HCEC 1CT (cell line): ENCODE measurements around the gene FKBP5.
"Not testable (repeated sequence)": the region's sequence is repeated elsewhere in the genome, so short reads cannot be mapped to it uniquely, and the experiment has no call there.

Experiments
- DNase-seq: peaks from one replicate; pipeline ENCODE4 v3.0.0-alpha.2; 2017

Gene FKBP5

DNA sequence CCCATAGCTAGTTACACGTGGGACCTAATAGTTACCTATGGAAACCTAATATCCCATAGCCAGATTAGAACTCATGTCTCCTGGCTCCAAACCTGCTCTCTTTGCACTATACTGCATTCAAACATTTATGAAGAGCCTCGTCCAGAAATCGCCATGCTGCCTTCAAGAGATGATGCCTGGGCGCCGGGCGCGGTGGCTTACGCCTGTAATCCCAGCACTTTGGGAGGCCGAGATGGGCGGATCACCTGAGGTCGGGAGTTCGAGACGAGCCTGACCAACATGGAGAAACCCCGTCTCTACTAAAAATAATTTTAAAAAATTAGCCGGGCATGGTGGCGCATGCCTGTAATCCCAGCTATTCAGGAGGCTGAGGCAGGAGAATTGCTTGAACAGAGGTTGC lies 1.3 kb upstream of the FKBP5 start:
- not testable (repeated sequence) for DNase-seq

DNA sequence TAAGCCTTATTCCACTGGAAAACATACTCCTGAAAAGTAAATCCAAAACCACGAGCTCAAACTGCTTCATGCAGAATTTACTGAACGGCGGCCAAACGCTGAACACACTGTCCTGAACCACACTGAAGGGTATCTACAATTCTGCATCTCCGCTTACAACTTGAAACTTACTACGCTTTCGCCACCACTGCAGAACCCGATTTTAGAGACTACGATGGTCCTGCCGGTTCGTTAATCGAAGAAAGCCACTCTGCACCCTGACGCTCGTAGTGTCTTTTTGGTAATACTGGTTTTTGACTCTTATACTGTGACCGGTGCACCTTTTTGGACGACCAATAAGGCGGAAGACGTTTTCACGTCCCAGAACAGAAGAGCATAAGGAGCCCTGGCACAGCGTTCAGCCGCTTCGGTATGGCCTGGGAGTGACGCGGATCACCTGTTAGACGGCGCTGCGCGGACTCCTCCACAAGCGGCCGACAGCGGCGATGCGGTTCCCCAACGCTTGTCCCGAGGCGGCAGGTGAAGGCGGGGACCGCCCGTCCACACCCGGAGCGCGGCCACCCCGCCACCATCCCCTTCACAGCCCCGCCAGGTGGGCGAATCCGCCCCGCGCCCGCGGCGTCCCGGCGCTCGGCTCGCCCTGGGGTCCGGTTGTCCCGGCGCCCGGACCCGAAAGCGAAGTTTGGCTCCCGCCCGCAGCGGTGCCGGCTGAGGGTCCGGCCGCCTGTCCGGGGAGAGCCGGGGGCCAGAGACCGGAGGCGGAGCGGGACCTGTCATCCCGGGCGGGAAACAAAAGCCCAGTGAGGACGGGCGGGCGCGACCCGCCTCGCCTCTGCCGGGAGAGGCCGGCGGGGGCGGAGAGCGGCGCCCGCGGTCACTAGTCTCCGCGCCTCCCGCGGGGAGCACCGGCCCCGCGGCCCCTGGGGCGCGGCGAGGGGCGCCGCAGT lies 784 bp downstream of the FKBP5 start:
- peak; percentile 45 for DNase-seq

DNA sequence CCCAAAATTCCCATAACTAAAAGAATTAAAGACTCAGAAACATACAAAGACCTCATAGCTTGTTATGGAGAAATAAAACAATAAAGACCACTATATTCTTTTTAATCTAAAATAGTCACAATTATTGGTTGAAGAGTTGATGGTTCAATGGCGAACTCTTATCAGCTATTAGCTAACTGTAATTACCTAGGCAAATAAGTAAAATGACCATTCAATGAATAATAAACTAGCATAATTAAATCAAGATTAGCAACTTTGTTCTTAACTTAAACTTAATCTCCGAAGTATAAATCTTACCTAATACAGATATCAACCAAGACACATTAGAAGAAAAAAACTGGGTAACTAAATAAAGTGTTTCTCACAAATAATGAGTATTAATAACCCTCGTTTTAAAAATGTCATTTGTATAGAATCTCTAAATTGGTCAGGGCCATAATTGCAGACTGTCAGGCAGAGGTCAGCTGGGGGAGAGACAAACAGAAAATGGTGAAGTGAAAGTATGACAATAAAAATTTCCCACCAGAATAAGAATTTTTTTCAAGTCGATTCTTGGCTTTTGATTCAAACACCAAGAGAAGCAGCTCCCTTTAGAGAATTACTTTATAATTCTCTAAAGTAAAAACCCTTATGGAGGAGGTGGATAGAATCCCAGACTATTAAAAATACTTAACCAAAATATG lies 1.7 kb downstream of the FKBP5 start:
- DNase-seq: no peak

DNA sequence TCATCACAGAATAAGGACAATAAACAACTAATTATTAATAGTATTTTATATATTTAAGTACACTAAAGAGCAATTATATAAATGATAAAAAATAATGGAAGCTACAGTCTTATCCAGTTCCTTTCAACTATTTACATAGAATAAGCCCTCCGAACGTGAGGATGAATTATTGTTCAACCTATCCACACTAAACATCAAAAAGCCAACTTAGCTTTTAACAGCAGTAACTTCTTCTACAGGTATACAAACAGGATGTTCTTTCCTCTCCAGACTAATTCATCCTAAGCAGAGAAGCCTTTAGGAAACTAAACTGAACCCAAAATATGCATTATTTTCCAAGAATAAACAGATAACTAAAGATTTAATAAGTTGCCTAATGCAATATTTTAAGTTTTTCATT lies 2.3 kb downstream of the FKBP5 start:
- no peak for DNase-seq

DNA sequence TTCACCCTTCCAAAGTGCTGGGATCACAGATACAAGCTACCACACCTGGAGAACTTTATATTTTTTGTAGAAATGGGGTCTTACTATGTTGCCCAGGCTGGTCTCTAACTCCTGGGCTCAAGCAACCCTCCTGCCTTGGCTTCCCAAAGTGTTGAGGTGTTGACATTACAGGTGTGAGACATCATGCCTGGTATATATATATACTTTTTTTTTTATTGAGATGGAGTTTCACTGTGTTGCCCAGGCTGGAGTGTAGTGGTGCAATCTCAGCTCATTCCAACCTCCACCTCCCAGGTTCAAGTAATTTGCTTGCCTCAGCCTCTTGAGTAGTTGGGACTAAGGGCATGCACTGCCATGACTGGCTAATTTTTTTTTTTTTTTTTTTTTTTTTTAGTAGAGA lies 5.4 kb downstream of the FKBP5 start:
- no peak for DNase-seq

DNA sequence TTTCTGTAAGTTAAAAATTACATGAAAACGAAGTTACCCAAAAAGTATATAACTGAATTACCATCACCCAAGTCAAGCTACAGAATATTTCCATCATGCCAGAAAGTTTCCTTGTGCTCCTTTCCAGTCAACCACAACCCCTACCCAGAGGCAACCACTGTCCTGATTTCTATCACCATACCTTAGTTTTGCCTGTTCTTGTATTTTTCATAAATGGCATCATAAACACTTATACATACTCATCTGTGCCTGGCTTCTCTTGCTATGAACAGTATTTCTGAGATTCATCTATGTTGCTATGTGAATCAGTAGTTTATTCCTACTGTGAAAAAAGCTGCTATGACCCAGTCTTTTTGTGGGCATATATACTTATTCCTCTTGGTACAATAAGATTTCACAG lies 7.4 kb downstream of the FKBP5 start:
- DNase-seq: no peak

DNA sequence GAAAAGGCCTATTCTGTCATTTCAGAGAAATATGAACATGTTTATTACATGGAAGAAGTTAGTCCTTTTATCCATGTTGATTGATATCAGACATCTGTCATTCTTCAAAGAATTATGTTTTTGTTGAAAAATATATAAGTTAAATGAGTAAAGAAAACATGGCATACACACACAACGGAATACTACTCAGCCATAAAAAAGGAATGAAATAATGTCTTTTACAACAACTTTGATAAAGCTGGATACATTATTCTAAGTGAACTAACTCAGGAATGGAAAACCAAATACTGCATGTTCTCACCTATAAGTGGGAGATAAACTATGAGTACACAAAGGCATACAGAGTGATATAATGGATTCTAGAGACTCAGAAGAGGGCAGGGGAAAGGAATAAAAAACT lies 9.3 kb downstream of the FKBP5 start:
- no peak for DNase-seq

DNA sequence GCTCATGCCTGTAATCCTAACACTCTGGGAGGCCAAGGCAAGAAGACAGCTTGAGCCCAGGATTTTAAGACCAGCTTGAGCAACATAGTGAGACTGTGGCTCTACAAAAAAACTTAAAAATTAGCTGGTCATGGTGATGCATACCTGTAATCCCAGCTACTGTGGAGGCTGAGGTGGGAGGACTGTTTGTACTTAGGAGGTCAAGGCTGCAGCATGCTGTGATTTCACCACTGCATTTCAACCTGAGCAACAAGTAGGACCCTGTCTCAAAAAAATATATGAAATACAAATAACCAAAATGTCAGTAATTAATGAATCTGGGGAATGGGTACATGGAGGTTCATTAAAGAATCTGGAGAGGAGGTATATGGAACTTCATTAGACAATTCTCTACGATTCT lies 9.9 kb downstream of the FKBP5 start:
- no peak for DNase-seq

DNA sequence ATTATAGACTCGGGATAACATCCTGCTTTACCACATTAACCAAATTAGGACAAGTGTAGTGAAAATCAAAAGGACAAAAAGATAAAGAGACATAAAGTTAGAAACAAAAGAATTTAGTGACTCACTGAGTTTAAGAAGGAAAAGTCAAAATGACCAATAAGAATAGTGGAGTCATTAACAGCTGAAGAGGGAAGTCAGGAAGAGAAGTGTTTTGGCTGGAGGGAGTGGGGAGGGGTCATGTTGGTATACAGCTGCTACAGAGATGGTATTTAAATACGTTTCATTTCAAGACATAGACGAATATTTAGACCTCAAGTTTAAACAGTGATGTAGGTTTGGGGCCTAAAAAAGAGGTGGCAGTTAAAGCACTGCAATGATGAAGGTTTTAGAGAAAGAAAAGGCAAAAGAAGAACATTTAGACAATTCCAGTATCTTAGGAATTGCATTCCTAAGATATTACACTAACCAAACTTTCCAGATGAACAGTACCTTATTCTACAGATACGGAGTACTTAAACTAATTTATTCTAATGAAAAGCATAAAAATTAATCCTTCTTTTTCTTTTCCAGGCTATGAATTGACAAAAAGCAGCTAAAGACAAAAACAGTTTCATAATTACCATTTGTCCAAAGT lies 10.6 kb downstream of the FKBP5 start:
- DNase-seq: peak; percentile 59

DNA sequence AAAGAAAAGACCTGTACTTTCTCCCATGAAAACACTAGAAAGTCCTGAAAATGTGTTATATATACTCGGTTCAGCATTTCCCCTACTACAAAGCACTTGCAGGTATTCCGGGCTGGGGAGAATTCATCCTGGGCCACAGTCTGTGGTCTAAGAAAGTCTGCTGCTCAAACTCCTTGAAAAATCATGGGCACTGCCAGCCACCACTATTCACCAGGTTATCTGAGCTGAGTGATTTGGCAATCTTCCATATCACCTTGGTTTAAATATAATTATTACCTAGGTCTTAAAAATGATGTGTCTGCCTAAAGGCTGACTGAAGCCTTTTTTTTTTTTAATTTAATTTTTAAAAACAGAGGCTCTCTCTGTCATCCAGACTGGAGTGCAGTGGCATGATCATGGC lies 11.3 kb downstream of the FKBP5 start:
- no peak for DNase-seq

DNA sequence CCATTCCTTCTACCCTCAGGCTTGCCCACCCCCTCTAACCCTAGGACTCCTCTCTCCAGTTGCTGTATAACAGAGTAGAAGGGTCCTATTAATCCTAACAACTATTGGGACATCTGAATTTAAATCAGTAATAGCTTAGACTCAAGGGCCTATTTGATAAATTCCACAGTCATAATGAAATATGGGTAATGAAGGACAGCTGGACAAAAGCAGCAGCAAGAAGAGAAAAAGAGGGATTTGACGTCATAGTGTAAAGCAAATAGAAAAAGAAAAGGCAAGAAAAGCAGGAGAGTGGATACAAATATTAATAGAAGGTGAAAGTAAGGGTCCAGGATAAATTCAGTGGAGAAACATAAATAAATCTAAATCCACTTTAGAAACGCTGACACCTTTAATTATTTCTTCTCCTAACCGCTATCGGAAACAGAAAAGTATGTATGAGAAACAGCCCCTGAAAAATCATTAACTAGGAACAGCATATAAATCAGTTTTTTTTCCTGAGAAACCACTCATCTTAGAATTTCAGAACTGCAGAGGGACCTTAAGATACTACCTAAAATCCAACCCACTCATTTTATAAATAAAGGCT lies 12.8 kb downstream of the FKBP5 start:
- no peak for DNase-seq

DNA sequence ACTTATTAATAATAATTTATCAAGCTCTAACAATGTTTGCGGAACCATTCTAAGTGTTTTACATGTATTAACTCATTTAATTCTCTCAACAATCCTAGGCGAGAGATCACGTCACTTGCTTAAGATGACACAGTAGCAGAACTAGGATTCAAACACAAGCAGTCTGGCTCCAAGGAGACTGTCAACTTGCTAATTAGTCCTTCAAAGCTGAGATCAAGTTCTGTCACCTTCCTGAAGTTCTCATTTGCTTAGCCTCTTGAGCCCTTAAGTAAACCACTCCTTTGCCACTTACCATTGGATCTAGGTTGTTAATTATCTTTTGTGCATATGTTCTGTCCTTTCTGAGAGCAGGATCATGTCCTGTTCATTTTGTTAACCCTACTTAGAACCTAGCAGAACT lies 14.1 kb downstream of the FKBP5 start:
- DNase-seq: no peak

DNA sequence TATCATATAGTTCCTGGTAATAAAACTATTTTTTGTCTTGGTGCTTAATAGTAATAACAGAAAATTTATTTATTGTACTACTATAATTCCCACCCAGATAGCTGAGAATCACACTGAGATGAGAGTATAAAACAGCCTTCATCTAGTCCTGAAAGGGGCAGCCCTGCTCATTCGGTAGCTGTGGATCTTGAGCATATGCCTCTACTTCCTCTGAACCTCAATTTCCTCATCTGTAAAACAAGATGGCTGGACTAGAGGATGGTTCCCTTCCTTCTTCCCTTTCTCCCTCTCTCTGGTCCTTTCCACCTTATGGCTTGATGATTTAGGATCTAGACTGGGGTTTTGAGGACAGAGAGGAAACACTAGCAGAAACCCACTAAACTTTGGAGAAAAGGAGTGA lies 15.0 kb downstream of the FKBP5 start:
- no peak for DNase-seq

DNA sequence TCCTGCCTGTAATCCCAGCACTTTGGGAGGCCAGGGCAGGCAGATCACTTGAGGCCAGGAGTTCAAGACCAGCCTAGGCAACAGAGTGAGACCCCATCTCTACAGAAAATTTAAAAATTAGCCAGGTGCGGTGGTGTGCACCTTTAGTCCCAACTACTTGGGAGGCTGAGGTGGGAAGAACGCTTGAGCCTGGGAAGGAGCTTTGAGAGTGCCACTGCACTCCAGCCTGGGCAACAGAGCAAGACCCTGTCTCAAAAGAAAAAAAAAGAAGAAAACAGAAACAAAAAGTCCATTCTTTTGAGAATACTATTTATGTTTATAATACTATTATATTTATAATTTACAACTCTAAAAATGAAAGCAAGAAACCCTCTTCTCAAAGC lies 15.4 kb downstream of the FKBP5 start:
- not testable (repeated sequence) for DNase-seq

DNA sequence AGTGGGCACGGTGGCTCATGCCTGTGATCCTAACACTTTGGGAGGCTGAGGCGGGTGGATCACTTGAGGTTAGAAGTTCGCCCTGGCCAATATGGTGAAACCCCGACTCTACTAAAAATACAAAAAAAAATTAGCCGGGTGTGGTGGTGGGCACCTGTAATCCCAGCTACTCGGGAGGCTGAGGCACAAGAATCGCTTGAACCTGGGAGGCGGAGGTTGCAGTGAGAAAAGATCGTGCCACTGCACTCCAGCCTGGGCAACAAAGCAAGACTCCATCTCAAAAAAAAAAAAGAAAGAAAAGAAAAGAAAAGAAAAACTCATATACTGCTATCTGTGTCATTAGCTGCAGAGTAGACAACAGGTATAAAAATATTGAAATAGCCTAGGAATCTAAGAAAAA lies 18.3 kb downstream of the FKBP5 start:
- DNase-seq: not testable (repeated sequence)

DNA sequence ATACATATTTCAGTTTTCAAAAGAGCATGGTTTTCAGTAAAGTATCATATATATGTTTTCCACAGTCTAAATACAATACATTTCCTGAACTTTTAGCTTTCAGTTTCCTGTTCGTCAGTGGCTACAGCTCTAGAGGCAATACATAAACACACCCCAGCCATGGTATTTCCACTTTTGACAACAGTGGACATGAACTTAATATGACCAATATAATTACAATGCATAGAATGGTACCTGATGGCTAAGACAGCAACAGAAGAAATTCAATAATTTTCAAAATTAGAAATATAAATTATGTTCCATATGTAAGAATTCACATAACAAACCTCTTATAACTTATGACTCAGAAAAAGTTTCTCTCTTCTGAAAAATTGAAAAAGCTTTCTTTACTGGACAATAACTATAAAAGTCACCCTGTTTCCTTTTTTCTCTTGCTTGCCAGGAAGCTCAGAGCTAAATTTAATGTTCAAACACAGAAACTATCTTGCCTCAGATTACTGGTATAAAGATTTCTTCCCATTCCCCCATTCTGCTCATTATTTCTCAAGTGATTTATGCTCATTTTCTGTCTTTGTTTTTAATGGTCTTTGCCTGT lies 19.2 kb downstream of the FKBP5 start:
- peak; percentile 36 for DNase-seq

DNA sequence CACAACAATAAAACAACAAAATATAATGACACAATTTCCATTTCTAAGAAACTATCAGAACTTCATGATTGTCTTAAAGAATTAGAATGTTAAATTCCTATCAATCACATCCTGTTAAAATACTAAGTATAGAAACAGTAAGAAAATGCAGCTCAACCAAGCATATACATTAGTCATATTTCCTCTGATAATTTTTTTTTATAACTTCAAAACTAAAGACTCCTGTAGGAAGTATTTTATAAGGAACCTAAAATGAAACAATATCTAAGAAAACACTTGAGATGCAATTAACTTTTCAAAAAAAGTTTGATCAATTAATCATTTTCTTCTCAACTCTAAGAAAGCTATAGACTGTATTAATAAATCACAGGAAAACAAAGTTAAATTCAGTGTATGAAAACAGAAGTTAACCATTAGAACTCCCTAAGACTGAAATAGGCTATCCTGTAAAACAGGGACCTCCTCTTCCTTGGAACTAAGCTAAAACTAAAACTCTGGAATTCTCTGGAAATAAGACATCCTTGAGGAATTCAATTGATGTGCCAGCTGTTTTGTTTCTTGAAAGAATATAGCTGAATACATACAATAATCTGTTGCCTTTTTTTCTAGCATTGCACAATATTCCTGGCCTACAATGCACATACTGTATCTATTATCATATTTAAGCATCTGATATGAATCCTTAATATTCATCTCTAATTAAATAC lies 19.8 kb downstream of the FKBP5 start:
- DNase-seq: peak; percentile 66

DNA sequence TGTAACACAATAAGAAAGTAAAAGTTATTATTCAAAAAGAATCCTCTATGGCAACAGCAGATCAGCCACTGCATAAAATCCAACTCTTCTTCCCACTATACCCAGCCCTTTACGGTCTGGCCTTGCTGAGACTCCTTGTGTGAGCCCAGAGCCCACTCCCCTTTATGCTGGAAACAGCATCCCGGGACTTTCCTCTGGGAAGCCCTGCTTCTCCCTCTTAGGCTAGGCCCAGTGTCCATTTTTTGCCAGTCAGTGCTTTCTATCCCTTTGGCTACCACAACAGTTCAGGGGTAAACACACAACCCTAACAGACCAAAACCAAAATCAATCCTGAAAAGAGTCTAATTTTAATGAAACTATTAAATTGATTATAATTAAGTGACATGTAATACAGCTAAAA lies 20.6 kb downstream of the FKBP5 start:
- DNase-seq: no peak

DNA sequence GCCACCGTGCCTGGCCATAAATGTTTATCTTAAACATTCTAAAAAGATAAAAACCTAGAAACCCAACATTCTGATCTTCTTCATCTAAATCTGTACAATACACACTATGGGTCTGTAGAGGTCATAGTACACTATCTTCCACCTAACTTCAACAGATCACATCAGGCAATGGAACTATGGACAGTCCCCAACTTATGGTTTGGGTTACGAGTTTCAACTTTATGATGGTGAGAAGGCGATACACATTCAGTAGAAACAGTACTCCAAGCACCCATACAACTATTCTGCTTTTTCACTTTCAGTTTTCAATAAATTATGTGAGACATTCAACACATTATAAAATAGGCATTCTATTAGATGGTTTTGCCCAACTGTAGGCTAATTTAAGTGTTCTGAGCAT lies 23.1 kb downstream of the FKBP5 start:
- DNase-seq: no peak

DNA sequence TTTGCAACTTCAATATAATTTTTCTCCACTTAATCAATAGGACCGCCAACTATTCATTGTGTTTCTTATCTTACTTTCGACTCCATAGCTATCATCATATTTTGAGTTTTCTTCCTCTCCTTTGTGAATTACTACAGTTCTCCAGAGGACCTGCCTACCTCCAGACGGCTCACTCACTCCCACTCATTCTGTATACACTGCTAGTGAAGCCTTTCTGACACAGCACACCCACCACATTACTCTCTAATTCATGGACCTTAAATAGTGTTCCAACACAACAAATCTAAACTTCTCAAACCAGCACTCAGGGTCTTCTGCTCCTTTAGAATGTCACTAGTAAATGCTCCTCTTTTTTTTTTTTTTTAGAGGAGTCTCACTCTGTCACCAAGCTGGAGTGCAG lies 23.8 kb downstream of the FKBP5 start:
- no peak for DNase-seq

DNA sequence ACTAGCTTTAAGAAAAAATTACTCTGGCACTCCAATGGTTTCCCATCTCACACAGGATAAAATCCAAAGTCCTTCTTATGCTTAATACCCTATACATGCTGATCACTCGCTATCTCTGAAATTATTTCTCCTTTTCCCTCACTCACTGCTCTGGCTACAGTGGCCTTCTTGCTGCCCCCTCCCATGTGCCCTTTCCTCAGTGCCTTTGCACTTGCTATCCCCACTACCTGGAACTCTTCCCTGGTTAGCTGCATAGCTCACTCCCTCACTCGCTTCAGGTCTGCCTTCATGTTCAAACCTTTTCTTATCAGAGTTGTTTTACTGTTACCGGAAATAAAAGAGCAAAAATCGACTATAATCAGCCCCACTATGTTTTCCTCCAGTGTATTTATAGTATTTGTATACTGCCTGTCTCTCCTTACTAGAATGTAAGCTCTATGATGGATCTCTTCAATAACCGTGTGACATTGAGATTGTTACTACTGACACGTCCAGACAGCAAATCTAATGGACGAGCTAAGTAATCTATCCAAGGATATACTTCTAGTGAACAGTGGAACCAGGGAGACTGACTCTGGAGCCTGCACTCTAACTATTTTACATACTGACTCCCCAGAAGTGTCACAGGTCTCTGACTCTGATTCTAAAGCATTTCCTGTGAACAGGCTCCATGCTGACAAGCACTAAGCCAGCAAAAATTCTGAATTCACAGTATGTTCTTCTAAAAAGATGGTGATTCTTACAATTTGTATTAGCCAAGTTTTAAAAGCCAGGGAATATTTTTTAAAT lies 25.1 kb downstream of the FKBP5 start:
- DNase-seq: peak; percentile 87

DNA sequence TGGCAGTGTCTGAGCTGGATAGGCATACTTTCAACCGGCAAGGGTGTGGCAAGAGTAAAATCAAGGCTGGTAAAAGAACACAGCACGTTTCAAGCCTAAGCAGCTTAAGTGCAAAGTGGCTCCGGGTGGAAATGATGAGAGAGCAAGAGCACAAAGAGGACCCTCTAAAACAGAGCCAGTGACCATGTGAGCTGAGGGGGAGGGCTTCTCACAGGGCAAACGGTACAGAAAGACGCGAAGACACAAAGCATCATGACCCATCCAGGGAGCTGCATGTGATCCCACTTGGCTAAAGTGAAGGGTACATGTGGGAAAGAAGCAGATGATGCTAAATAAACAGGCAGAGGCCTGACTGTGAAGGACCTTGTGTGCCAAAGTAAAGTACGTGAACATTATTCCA lies 25.7 kb downstream of the FKBP5 start:
- no peak for DNase-seq
